Measurements from ENCODE around the gene FBLN1.

The FBLN1 gene

GRCh38 chr22:45642986-45643385, 140.3 kb downstream of the FBLN1 start:
- no peak for DNase-seq (ENCODE audit: low spot score)
- in situ Hi-C loops (cut with MboI; ENCODE audit: low sequenced_read_pairs, unreplicated experiment) = loop anchor here (10.0 to 25.0 kb wide), 2 partner anchors 342 to 469 kb away; no protein-coding TSS in a partner anchor

GRCh38 chr22:45644714-45645113, 142.0 kb downstream of the FBLN1 start:
- in situ Hi-C loops (cut with MboI; ENCODE audit: low sequenced_read_pairs, unreplicated experiment) = loop anchor here (10.0 to 25.0 kb wide), 2 partner anchors 340 to 468 kb away; no protein-coding TSS in a partner anchor
- DNase-seq (ENCODE audit: low spot score) = no peak
- no peak for TF ChIP-seq CTCF (IDR thresholded peaks at IDR 0.05; ENCODE audit: borderline replicate concordance, control extremely low read depth, extremely low read depth, insufficient read depth, missing control alignments)

More at GRCh38 chr22:45642986-45643385, 140.3 kb downstream of the FBLN1 start:
- TF ChIP-seq CTCF (IDR thresholded peaks at IDR 0.05; ENCODE audit: borderline replicate concordance, control extremely low read depth, extremely low read depth, insufficient read depth, missing control alignments) = no peak

GRCh38 chr22:45645150-45645525, 142.5 kb downstream of the FBLN1 start:
- in situ Hi-C loops (cut with MboI; ENCODE audit: low sequenced_read_pairs, unreplicated experiment) = loop anchor here (10.0 to 25.0 kb wide), 2 partner anchors 340 to 467 kb away; no protein-coding TSS in a partner anchor
- TF ChIP-seq CTCF (IDR thresholded peaks at IDR 0.05; ENCODE audit: borderline replicate concordance, control extremely low read depth, extremely low read depth, insufficient read depth, missing control alignments) = no peak
- no peak for DNase-seq (ENCODE audit: low spot score)

- in situ Hi-C loops (cut with MboI; ENCODE audit: low sequenced_read_pairs, unreplicated experiment) = loop anchor here (10.0 to 25.0 kb wide), 2 partner anchors 339 to 467 kb away; no protein-coding TSS in a partner anchor
- peak; percentile 93 for DNase-seq (ENCODE audit: low spot score)
- TF ChIP-seq CTCF (IDR thresholded peaks at IDR 0.05; ENCODE audit: borderline replicate concordance, control extremely low read depth, extremely low read depth, insufficient read depth, missing control alignments) = peak; percentile 96
Measured at GRCh38 chr22:45645526-45646414, 143.1 kb downstream of the FBLN1 start.

GRCh38 chr22:45647532-45648225, 145.0 kb downstream of the FBLN1 start:
- in situ Hi-C loops (cut with MboI; ENCODE audit: low sequenced_read_pairs, unreplicated experiment) = loop anchor here (10.0 to 25.0 kb wide), 2 partner anchors 337 to 465 kb away; no protein-coding TSS in a partner anchor
- DNase-seq (ENCODE audit: low spot score) = no peak
- TF ChIP-seq CTCF (IDR thresholded peaks at IDR 0.05; ENCODE audit: borderline replicate concordance, control extremely low read depth, extremely low read depth, insufficient read depth, missing control alignments) = no peak
